ENCODE data around the gene ATP8A2.

DNA sequence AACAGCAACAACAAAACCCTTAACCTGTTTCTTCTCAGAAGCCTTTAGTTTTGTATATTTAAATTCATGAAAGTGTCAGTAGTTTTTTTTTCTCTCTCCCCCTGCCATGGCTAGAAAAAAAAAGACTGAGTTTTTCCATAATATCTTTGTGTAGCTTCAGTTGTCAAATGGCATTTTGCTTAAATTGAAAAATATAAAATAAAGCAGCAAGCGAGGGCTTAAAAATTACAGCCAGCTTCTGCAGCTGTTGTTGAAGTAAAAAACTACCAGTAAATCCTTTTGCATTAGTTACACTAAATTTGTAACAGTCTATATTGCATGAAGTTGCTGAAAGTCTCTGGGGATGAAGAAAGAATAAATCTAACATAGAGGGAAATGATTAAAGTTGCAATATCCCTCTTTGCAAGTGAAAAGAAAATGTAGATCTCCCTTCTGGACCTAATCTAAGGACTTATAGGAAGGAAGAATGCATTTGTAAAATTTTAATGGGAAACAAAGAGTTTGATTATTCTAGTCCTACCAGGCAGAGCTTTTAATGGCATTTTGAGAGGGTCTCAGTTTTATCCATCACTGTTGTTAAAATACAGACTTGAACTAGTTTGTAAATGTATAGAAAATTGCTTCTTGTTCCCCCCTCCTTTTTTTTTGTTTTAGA is 215.7 kb downstream of the ATP8A2 start:
- TF ChIP-seq POLR2A (IDR thresholded peaks at IDR 0.05) (no peak), CTCF (IDR thresholded peaks at IDR 0.05) (no peak), POLR2AphosphoS5 (IDR thresholded peaks at IDR 0.05) (no peak), EP300 (IDR thresholded peaks at IDR 0.05) (no peak)
